Bronchial epithelial cell (primary cell): ENCODE measurements around the gene ZP4. TPM values are rescaled to one million over a fixed set of nuclear protein-coding genes. Genes with fewer than 3 reads are reported as not detected.

Experiments
- DNase-seq: peaks from one replicate; pipeline ENCODE4 v3.0.0-alpha.2; 2010; ENCODE audit warnings: low read depth
- FAIRE-seq: peaks from 2 replicates; lab custom pipeline; 2011; peaks lifted over from hg19 to GRCh38; lab: Jason Lieb, UNC
- H3K27me3 ChIP-seq: 2 replicates; pipeline ENCODE4 v1.5.1; 2011; ENCODE audit warnings: low read length; ENCODE audit not compliant: control insufficient read depth, insufficient read depth
- H3K36me3 ChIP-seq: 2 replicates; pipeline ENCODE4 v1.5.1; 2011; ENCODE audit warnings: low read length; ENCODE audit not compliant: control insufficient read depth, insufficient read depth
- H3K4me3 ChIP-seq: 2 replicates; pipeline ENCODE4 v1.5.1; 2011; ENCODE audit warnings: mild to moderate bottlenecking, low read depth, low read length, control low read depth
- CTCF ChIP-seq: IDR thresholded peaks from 2 replicates; pipeline ENCODE4 v1.5.1; 2011; ENCODE audit warnings: mild to moderate bottlenecking, moderate library complexity, low read length, control low read depth, inconsistent platforms; ENCODE audit not compliant: insufficient read depth, severe bottlenecking
- total RNA-seq: library from RNA; depleted of rRNA; stranded (reverse); fragments of >200 nt; gene quantifications from 2 replicates; pipeline ENCODE4 v1.2.1, GENCODE V29; 2014

ZP4 gene
- total RNA-seq, 1 donor from 2014 or later, result not detected

GRCh38 chr1:237838320-237838719, 52.4 kb downstream of the ZP4 start:
- H3K27me3 ChIP-seq, result no peaks in the 10 kb centered on the region
- DNase-seq, result no peak
- FAIRE-seq, result peak; percentile 23
- no peaks in the 10 kb centered on the region for H3K36me3 ChIP-seq
- TF ChIP-seq CTCF, result no peak
- H3K4me3 ChIP-seq, result no peak overlapping the region

GRCh38 chr1:237834461-237834860, 56.3 kb downstream of the ZP4 start:
- Histone ChIP-seq H3K36me3 (no peaks in the 10 kb centered on the region), H3K4me3 (no peak overlapping the region), H3K27me3 (no peaks in the 10 kb centered on the region)
- FAIRE-seq (no peak), DNase-seq (no peak)
- no peak for TF ChIP-seq CTCF

DNA sequence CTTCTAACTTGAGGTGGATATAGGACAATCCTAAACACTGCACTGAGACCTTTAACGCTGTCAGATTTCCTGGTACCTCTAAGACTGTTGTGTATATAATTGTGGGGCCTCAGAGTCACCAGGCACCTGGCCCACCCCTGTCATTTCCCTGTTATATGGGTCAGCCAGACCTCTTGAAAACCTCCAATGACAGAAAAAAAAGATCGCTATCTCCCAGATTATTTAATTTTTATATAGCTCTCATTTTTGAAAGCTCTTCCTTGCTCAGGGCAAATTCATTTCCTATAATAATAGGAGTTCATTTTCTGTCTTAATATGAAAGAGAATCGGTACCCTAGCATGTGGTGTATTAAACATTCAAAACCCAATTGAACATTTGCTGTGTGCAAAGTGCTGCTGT, 56.7 kb downstream of the ZP4 start:
- no peaks in the 10 kb centered on the region for H3K36me3 ChIP-seq
- FAIRE-seq (no peak), DNase-seq (no peak)
- TF ChIP-seq CTCF, result no peak
- no peaks in the 10 kb centered on the region for H3K27me3 ChIP-seq
- no peak overlapping the region for H3K4me3 ChIP-seq

DNA sequence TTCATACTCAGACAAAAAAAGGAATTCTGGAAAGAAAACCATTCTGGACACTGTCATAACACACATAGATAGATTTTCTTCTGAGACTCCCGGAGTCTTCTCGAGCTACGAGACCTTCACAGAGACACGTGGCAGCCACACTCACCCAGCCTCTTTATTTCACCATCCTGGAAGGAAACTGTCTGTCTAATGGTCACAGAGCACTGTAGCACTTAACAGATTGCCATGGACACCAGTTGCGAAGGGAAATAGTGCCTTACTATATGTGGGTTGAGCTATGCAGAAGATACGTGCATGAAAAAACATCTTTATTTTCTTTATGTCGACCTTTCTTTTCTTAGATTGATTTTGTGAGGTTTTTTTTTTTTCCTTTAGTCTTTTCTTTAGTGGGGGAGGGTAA, 57.9 kb downstream of the ZP4 start:
- no peak for DNase-seq

More for the DNA sequence above, 57.9 kb downstream of the ZP4 start:
- TF ChIP-seq CTCF, result no peak
- Histone ChIP-seq H3K27me3 (no peaks in the 10 kb centered on the region), H3K4me3 (no peak overlapping the region), H3K36me3 (no peaks in the 10 kb centered on the region)
- no peak for FAIRE-seq
